GM19468 (cell line): Measurements from ENCODE around the gene DCT.

Experiments
- ATAC-seq: cut with Tn5 transposase; IDR thresholded peaks from one replicate; pipeline ENCODE4 v1.9.1; 2021; ENCODE audit warnings: mild to moderate bottlenecking, moderate library complexity, moderate number of reproducible peaks; ENCODE audit not compliant: unreplicated experiment; ENCODE audit errors: extremely low read depth

DCT gene

GRCh38 chr13:94408314-94409036 is 71.0 kb downstream of the DCT start:
- no peak for ATAC-seq

DNA sequence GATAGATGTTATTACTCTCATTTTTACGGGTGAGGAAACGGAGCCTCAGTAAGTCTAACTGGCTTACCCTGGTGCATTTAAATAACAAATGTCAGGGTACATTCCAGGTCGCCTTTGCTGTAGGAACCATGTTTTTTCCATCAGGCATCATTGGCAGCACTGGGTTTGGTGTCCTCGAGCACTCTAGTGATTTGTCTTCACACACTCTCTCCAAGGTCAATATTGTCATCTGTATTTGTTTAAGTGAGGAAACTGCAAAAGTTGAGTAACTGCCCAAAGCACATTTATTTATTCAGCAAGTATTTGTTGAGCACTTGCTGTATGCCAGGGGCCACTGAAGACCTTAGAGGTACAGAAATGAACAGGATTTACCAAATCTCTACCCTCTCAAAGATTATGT is 78.6 kb downstream of the DCT start:
- no peak for ATAC-seq

DNA sequence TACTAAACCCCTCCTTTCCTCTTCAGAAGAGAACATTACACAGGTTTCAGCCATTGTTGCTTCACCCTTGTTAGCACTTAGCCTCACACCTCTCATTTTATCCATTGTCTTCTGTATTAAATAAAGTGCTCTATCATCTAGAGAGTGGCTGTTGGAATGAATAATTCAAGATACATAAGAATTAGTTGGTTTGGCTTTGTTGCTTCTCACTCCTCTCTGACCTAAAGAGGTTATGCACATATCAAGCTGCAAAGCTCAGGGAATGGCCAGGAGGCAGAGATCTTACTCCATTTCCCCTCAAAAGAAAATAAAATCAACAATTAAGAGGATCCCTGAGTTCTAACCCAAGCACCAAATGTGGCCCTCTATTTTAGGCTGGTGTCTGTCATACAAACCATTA is 79.7 kb downstream of the DCT start:
- ATAC-seq, result no peak

- no peak for ATAC-seq
These were observed 83.6 kb downstream of the DCT start for GRCh38 chr13:94395860-94396259.

DNA sequence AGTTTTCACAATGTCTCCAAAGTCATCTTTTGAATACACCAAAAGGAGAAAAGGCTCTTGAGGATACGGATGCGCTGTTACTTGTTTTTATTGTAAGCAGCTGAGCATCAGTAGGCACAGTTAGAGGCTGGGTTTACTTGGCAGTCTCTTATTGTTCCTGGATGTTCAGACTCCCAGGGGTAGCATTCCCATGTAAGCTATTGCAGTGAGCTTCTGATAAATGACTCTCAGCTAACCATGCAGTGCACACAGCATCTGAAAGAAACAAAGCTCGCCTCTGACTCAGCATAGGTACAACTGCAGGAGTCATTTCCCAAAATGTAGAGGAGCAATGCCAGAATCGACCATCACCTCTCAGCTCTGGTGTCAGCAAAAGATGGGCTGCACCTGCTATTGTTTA is 84.8 kb downstream of the DCT start:
- no peak for ATAC-seq

DNA sequence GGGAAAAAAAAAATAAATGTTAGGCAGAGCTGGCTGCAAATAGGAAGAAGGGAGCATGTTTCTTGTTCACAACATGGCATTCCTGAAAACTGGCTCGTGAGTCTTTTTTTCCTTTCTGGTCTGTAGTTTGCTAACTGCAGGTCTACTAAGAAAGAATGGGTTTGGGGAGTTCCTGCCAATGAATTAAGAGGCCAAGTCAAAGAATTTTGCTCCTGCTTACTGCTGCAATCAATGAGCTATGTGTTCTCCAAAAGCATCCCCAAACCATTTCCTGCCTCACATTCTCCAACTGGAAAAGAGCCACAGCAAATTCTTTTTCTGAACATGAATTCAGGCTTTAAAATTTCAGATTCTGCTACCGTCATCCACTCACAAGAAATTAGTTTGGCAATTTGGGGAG is 88.6 kb downstream of the DCT start:
- ATAC-seq, result no peak

GRCh38 chr13:94389604-94390351 is 89.7 kb downstream of the DCT start:
- ATAC-seq, result no peak

GRCh38 chr13:94387047-94387446 is 92.4 kb downstream of the DCT start:
- no peak for ATAC-seq
